Thyroid gland (tissue), 4 donors: ENCODE measurements around the gene PACS2.

Experiments
- POLR2A ChIP-seq, 2 donors: fragments of 450-650 bp; IDR thresholded peaks; one replicate each; pipeline ENCODE4 v1.6.1; 2017; ENCODE audit warnings: antibody characterized with exemption in 2 of 2, mild to moderate bottlenecking in 2 of 2, moderate library complexity in 1 of 2
- TF ChIP-seq, protein P1 (sequence below), 6 experiments: fragments of 200-600 bp in 3 of 6; fragments of 450-650 bp in 3 of 6; sonication (generic) in 3 of 6; IDR thresholded peaks; one replicate each; pipeline ENCODE4 v1.5.1; 2016 to 2019; ENCODE audit warnings: antibody characterized with exemption in 6 of 6, mild to moderate bottlenecking in 2 of 6, inconsistent platforms in 1 of 6, moderate library complexity in 1 of 6

DNA sequence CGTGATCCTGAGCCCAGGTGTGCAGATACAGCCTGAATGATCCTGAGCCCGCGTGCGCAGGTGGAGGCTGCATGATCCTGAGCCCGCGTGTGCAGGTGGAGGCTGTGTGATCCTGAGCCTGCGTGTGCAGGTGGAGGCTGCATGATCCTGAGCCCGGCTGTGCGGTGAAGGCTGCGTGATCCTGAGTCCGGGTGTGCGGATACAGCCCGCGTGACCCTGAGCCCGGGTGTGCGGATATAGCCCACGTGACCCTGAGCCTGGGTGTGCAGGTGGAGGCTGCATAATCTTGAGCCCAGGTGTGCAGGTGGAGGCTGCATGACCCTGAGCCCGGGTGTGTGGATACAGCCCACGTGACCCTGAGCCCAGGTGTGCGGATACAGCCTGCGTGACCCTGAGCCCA, 34.0 kb upstream of the PACS2 start:
- TF ChIP-seq, protein P1, sequence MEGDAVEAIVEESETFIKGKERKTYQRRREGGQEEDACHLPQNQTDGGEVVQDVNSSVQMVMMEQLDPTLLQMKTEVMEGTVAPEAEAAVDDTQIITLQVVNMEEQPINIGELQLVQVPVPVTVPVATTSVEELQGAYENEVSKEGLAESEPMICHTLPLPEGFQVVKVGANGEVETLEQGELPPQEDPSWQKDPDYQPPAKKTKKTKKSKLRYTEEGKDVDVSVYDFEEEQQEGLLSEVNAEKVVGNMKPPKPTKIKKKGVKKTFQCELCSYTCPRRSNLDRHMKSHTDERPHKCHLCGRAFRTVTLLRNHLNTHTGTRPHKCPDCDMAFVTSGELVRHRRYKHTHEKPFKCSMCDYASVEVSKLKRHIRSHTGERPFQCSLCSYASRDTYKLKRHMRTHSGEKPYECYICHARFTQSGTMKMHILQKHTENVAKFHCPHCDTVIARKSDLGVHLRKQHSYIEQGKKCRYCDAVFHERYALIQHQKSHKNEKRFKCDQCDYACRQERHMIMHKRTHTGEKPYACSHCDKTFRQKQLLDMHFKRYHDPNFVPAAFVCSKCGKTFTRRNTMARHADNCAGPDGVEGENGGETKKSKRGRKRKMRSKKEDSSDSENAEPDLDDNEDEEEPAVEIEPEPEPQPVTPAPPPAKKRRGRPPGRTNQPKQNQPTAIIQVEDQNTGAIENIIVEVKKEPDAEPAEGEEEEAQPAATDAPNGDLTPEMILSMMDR (IDR thresholded peaks at IDR 0.05): no peak
- TF ChIP-seq POLR2A (IDR thresholded peaks at IDR 0.05): no peak
